GM12872 (cell line): Measurements from ENCODE around the gene TPM4.

Experiments used
- TF ChIP-seq, protein P1 (sequence below): IDR thresholded peaks from 3 replicates; pipeline ENCODE4 v1.5.1; 2011; ENCODE audit warnings: low read depth, mild to moderate bottlenecking, low read length, moderate library complexity; ENCODE audit not compliant: insufficient read depth

The TPM4 gene

DNA sequence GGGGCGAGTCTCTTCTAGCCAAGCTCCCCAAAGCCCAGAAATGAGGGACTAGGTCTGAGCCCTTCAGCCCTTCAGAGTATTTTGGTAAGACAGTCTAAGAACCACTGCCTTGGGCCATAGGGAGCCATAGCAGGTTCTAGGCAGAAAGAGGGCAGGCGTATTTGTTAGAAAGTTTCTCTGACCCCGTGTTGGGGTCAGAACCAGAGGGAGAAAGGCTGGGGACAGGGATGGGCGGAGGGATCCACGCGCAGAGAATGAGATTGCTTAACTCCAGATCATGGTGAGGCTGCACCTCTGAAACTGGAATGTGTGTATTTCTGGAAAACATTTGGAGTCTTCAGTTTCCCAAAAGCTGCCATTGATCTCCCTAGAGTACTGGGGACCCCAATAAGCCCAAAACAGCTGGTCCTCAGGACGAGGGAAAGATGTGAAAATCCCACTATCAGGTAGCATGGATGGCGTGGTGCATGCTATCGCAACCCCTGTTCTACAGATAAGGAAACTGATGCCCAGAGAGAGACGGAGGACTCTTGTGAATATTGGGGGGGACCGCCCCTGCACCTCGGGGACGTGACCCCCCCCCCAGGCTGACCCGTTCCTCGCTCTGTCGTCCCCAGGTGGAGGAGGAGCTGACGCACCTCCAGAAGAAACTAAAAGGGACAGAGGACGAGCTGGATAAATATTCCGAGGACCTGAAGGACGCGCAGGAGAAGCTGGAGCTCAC is 703 bp upstream of the TPM4 start:
- TF ChIP-seq, protein P1, sequence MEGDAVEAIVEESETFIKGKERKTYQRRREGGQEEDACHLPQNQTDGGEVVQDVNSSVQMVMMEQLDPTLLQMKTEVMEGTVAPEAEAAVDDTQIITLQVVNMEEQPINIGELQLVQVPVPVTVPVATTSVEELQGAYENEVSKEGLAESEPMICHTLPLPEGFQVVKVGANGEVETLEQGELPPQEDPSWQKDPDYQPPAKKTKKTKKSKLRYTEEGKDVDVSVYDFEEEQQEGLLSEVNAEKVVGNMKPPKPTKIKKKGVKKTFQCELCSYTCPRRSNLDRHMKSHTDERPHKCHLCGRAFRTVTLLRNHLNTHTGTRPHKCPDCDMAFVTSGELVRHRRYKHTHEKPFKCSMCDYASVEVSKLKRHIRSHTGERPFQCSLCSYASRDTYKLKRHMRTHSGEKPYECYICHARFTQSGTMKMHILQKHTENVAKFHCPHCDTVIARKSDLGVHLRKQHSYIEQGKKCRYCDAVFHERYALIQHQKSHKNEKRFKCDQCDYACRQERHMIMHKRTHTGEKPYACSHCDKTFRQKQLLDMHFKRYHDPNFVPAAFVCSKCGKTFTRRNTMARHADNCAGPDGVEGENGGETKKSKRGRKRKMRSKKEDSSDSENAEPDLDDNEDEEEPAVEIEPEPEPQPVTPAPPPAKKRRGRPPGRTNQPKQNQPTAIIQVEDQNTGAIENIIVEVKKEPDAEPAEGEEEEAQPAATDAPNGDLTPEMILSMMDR: no peak

DNA sequence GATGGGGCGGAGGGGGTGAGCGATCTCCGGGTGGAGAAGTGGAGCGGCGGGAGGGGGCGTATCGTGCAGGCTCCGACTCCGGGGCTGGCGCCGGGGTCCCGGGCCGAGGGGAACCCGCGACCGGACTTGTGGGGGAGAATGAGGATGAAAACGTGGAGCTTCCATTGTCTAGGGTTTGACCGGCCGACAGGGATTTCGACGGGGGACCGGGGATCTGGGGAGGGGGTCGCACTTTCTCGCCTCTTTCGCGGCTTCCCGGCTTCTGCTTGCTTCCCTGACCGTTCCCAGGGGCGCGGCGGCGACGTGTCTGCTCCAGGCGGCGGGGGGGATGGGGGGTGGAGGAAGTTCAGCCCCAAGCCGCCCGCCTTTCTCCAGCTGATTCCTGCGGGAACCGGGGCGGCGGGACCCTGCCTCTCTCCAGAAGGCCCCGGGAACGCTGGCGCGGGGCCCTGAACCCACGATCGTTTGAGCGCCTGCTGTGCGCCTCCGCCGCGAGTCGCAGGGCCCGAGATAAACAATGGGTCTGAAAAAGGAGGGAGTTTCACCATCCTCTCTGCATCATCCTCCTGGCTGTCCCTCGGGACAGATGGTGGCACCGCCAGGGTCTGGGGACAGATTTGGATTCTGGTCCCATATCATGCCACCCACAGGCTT is 790 bp downstream of the TPM4 start:
- TF ChIP-seq, protein P1: no peak

DNA sequence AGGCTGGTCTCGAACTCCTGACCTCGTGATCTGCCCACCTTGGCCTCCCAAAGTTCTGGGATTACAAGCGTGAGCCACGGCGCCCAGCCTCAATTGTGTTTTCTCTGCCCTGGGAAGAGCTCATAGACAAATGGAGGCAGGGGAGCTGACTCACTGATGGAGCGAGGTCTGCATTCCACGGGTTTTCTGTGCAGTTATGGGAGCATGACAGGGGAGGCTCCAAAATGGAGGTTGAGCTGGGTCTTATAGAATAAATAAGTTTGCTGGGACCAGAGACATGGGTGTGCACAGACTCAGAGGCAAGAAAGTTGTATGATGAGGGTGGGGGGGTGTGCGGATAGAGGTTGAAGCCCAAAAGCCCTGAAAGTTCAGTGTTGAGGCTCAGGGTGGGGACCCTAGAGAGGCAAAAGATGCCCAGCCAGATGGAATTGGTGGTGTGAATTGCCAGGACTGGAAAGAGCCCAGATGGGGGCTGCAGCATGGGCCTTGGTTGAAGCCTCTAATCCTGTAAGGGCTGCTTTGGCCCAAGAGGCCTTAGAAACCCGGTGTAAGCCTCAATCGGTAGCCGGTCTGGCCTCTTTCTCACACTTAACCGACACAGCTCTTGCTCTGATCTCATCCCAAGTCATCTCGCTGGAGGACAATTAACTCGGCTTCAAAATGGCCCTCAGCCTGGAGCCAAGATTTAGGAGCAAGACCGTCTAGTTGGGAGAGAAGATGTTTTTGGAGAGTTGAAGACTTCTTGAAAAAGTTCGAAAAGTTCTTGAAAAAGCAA is 1.9 kb downstream of the TPM4 start:
- TF ChIP-seq, protein P1: no peak

DNA sequence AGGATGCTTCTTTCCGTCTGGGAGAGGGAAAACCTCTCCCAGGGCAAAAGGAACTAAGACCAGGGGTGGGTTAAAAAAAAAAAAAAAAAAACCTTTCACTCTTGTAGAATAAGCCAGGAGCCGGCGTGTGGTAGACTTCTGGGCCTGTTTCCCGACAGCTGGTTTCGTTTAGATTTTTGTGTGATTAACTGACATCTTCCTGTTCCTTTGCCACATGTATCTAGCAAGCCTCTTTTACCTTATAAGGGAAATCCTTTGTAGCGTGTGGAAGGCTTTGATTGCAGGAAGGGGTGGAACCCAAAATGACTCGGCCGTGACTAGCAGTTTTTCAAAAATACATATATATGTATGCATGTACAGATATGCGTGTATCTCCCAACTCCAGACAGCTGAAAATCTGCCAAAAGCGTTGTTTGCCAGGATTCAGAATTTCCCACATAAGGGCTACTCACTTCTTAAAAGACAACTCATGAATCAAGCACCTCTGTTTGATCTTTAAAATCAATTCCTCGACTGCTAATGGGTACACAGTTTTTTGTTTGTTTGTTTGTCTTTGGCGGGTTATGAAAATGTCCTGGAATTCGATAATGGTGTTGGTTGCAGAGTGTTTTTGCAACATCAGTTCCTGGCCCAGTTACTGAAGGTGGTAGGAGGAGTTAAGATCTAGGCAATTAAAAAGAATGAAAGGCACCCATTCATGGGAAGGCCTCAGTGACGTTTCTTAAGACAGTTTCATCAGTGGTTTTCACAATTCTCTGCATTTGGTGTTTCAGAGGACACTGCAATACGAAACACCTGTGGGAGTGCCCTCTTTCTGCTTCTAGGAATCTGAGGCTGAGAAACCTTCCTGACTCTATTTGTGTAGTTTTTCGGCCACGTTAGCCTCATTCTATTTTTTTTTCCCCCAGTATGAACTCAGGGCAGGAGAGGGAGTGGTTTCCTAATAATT is 2.7 kb downstream of the TPM4 start:
- TF ChIP-seq, protein P1: no peak

DNA sequence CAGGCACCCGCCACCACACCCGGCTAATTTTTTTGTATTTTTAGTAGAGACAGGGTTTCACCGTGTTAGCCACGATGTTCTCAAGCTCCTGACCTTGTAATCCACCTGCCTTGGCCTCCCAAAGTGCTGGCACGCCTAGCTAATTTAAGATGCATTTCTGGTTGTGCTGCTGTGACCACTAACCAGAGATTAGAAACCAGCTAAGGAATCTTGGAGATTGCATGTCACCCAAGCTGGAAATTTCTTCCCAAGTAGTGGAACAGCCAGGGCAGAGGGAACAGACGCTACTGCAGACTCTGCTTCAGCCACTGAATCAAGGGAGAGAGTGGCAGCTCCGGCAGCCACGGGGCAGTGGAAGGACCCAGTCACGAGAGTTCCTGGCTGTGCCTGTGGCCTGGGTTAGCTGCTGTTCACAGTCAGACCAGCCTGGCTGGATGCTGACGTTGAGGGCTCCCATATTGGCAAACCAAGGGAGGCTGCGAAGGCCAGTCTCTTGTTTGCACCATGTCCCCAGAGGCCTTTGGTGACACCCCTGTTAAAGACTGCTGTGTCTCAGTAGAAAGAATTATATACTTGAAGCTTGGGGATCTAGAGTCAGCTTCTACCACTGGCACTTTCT is 7.9 kb downstream of the TPM4 start:
- TF ChIP-seq, protein P1: no peak

DNA sequence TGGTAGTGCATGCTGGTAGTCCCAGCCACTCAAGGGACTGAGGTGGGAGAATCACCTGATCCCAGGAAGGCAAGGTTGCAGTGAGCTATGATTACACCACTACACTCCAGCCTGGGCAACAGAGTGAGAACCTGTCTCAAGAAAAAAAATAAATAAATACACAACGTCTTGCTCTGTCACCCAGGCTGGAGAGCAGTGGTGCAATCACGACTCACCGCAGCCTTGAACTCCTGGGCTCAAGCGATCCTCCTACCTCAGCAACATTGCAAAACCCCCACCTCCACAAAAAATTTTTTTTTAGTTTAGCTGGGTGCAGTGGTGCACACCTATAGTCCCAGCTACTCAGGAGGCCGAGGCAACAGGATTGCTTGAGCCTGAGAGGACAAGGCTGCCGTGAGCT is 8.8 kb downstream of the TPM4 start:
- TF ChIP-seq, protein P1: no peak
